ENCODE measurements around the gene MAD1L1.
"Not testable (repeated sequence)": the region's sequence is repeated elsewhere in the genome, so short reads cannot be mapped to it uniquely, and the experiment has no call there.

MAD1L1 gene

DNA sequence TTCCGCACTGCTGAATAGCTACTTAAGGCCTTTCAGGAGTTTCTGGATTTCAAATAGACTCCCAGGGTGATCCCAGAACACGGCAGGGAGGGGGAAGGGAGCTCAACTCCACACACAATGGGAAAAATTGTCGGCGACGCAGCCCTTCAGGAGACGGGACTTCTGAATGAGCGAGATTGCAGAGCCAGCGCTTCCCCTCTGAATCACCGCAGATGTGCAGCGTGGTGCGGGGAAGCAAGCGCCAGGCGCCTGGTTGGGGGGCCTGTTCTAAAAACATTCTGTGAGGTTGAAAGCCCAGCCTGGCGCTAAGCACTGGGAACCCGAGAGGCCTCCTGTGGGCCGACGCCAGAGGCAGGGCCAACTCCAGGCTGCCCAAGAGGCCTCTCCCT is 163.3 kb downstream of the MAD1L1 start:
- no peak for DNase-seq (ENCODE audit: low read depth, low spot score)

DNA sequence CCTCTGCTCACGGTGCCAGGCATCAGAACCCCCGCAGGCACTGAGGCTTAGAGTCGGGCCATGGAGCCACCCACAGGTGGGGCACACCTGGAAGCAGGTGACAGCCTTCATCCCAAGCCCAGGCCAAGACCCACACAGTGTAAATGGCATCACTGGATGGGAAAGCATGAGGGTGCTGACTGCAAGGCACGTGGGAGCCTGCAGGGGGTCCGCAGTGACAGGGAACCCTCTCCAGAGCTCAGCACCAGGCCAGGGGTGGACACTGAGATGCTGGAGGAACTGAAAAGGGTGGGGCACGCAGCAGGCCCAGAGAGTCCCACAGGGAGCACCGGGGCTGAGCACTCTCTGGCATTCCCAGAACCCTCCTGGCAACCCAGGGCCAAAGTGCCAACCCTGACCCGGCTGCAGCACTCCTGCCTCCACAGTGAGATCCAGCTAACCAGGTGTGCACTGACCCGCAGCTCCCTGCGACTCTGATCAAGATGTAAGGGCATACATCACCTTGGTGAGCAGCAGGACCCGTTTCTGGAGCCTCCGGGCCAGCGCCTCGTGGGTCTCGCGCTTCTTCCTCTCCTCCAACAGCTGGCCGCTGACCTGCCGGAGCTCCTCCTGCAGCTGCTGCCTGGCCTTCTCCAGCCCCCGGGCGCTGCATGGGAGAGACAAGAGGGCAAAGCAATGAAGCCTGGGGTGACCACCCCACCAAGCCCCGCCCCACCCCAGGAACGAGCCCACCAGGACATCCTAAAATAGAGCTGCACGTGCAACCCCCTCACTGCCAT is 163.9 kb downstream of the MAD1L1 start:
- no peak overlapping the region for H3K4me3 ChIP-seq (ENCODE audit: low read length)
- no peak for DNase-seq (ENCODE audit: low read depth, low spot score)

More for the DNA sequence above, 163.3 kb downstream of the MAD1L1 start:
- no peak overlapping the region for H3K4me3 ChIP-seq (ENCODE audit: low read length)

DNA sequence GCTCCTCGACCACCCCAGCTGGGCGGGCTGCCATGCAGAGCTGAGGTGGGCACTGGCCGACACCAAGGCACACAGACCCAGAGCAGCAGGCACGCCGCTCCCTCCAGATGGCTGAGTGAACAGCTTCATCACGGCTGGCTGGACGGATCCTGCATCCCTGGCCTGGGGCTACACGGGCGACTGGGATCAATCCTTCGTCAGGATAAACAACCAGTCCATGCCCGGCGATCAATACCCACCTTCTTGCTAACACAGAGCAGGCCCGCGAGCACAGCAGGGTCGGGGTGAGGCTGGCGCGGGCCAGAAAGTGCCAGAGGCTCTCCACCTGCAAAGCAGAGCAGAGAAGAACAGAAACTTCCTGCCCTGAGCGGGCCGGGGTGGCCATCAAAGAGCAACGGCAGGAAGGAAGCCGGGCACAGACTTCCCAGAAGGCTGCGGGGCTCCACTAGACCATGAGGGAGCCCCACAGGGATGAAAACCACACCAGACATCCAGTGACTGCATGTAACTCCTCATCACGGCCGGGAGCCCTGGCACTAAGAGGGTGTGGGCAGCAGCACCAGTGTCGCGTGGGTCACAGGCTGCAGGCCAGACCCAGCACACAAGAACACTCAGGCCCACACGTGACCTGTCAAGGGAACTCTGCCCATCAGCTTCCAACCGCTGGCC is 166.4 kb downstream of the MAD1L1 start:
- DNase-seq (ENCODE audit: low read depth, low spot score), result peak; percentile 82
- peak overlapping the region; percentile 64 for H3K4me3 ChIP-seq (ENCODE audit: low read length)

DNA sequence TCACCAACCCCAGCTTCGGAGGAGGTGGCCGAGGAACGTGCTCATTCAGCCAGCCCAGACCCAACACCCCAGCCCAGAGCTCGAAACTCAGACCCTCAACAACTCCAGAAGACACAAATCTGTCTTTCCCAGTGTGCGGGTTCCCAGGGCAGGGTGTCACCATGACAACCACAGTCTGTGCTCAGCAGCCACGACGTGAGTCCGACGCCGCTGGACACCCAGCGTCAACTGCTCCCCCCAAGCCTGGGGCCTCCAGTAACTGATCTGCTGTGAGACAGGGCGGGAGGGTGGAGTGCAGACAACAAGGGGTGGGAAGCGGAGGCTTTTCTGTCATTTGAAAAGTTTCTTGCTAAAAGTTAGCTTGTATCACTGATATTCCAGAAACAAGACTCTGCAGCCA is 167.2 kb downstream of the MAD1L1 start:
- peak overlapping the region; percentile 64 for H3K4me3 ChIP-seq (ENCODE audit: low read length)
- no peak for DNase-seq (ENCODE audit: low read depth, low spot score)

DNA sequence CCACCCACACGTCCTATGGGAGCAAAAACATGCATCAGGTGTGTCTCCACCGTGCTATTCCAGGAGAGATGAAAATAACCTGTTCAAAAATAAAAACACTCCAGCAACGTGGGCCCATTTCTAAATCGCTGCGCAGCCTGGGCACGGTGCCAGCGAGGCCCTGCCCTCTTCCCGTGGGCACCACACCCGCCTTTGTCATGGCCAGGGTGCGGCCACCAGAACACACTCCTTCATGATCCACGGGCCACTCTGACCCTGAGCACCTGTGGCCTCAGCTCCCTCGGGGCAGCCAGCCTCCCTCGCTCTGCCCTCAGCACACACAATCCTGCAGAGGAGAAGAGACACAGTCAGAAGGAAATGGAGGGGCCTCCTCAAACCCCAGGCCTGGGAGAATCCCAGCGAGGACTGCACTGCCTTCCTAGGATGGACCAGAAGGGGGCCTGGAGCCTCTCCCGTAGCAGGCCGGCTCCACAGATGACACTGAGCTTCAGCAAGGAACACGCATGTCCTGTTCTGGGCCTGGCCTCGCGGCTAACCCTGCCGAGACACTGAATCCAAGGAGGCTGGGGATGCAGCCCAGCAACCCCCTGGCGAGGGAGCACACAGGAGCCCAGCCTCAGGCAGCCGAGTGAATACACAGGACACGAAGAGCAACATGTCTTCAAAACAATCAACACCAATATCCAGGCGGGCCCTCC is 169.0 kb downstream of the MAD1L1 start:
- no peak for DNase-seq (ENCODE audit: low read depth, low spot score)
- H3K4me3 ChIP-seq (ENCODE audit: low read length), result no peak overlapping the region

DNA sequence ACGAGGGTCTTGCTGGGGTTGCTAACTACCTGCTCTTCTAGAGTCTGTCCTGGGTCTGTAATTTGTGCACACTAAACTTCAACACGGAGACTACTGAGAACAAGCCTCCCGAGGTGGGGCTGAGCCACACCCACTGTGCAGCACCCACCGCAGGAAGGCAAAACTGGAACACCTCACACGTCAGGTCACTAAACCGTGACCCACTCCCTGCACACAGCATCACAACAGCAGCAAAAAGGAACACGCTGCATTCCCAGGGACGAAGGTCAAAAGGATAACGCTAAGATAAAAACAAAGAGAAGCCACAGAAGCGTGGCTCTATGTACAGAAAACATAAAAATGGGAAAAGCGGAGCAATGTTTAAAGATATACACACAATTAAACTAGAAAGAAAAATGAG is 170.1 kb downstream of the MAD1L1 start:
- DNase-seq (ENCODE audit: low read depth, low spot score), result no peak
- H3K4me3 ChIP-seq (ENCODE audit: low read length), result no peak overlapping the region

DNA sequence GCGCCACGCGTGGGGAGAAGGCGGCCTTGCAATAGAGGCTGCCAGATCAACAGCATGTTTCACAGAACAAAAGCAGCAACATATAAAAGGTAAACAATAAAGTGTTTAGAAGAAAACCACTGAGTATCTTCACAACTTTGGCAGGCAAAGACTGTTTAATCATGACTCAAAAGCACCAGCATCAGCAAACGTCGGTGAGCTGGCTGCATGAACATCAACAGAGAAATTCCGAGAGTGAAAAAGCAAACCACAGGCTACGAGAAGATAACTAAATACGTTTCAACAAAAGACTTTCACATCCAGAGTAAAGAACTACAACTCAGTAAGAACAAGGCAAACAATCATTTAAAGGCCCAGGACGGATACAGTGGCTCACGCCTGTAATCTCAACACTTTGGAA is 172.0 kb downstream of the MAD1L1 start:
- DNase-seq (ENCODE audit: low read depth, low spot score), result no peak
- no peak overlapping the region for H3K4me3 ChIP-seq (ENCODE audit: low read length)

DNA sequence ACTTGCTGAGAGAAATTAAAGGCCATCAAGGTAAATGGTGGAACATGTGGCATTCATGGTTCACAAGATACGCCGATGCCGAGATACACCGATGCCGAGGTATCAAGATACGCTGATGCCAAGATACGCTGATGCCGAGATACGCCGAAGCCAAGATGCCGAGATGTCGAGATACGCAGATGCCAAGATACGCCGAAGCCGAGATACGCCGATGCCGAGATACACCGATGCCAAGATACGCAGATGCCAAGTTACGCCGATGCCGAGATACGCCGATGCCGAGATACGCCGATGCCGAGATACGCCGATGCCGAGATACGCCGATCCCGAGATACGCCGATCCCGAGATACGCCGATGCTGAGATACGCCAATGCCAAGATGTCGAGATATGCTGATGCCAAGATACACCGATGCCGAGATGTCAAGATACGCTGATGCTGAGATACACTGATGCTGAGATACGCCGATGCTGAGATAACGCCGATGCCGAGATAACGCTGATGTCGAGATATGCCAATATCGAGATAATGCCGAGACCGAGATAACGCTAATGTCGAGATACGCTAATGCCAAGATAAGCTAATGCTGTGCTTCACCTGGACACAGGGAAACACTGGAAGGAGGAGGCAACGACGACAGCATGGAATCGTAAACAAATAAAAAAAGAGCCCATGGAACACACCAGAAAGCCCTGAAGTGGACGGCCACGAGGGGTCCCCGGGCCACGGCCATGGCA is 172.6 kb downstream of the MAD1L1 start:
- no peak overlapping the region for H3K4me3 ChIP-seq (ENCODE audit: low read length)
- no peak for DNase-seq (ENCODE audit: low read depth, low spot score)

DNA sequence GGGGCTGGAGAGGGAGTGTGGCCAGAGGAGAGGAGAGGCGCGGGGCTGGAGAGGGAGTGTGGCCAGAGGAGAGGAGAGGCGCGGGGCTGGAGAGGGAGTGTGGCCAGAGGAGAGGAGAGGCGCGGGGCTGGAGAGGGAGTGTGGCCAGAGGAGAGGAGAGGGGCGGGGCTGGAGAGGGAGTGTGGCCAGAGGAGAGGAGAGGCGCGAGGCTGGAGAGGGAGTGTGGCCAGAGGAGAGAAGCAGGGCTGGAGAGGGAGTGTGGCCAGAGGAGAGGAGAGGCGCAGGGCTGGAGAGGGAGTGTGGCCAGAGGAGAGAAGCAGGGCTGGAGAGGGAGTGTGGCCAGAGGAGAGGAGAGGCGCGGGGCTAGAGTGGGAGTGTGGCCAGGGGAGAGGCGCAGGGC is 174.5 kb downstream of the MAD1L1 start:
- not testable (repeated sequence) for DNase-seq (ENCODE audit: low read depth, low spot score); H3K4me3 ChIP-seq (ENCODE audit: low read length)

DNA sequence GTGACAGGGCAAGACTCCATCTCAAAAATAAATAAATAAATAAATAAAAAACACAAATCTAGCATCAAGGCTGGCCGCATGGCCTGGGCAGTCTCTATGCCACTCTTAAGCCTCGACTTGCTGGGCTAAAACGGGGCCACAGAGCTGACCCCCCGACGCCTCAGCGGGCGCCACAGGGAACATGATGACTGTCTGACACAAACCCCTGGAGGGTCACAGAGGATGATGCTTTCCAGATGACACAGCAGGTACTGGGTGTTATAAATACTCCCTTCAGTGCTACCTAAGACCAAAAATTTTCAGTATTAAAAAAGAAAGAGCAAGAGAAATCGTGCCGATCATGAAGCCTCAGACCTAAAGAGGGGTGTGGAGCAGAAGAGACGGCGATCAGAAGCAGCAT is 176.8 kb downstream of the MAD1L1 start:
- H3K4me3 ChIP-seq (ENCODE audit: low read length), result no peak overlapping the region
- no peak for DNase-seq (ENCODE audit: low read depth, low spot score)

DNA sequence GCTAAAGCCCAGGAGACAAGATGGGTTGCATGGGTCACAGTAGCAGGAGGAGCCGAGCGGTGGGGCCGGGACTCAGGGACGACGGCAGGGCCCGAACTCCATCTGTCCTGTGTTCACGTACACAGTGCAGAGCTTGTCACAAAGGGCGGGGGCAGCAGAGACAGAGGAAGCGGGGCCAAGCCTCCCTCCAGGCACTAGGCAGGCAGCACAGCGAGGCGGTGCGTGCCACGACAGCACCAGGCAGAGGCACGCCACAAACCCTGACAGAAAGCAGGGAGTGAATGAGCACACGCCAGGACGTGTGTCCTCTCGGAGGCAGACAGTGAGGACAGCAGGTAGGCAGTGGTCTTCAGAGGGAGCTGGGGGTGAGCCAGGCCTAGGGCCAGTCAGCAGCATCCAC is 177.8 kb downstream of the MAD1L1 start:
- H3K4me3 ChIP-seq (ENCODE audit: low read length), result no peak overlapping the region
- DNase-seq (ENCODE audit: low read depth, low spot score), result no peak

DNA sequence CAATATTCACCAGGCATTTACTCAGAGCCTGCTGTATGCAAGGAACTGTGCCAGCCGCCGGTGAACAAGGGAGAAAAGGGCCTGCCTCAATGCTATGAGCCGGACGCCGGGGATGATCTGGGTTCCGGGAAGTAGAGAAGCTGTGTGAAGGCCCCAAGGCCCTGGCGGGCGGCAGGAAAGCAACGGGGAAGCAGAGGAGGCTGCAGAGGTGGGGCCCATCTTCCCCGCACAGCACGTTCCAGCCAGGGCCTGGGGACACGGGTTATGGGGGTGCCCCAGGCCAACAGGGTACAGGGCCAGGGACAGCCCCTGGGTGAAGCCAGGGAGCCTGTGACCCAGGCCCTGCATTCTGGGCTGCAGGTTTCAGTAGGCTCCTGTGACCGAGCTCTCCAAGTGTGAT is 179.3 kb downstream of the MAD1L1 start:
- no peak overlapping the region for H3K4me3 ChIP-seq (ENCODE audit: low read length)
- no peak for DNase-seq (ENCODE audit: low read depth, low spot score)

DNA sequence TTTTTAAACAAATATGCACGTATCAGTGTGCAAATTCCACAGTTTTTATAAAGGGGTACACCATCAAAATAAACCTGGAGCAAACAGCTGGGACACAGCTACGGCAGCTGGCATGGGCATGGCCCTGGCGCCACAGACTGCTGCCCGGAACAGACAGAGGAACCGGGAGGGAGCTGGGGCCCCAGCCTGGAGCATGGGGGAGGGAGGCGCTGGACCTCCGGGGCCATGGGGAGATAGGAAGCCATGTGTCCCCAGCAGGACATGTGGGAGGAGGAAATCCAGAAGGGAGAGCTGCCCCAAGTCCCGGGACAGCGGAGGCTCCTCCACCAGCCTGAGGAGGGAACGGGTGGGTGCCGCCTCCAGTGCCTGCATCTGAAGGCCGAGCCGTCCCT is 180.1 kb downstream of the MAD1L1 start:
- DNase-seq (ENCODE audit: low read depth, low spot score), result no peak

DNA sequence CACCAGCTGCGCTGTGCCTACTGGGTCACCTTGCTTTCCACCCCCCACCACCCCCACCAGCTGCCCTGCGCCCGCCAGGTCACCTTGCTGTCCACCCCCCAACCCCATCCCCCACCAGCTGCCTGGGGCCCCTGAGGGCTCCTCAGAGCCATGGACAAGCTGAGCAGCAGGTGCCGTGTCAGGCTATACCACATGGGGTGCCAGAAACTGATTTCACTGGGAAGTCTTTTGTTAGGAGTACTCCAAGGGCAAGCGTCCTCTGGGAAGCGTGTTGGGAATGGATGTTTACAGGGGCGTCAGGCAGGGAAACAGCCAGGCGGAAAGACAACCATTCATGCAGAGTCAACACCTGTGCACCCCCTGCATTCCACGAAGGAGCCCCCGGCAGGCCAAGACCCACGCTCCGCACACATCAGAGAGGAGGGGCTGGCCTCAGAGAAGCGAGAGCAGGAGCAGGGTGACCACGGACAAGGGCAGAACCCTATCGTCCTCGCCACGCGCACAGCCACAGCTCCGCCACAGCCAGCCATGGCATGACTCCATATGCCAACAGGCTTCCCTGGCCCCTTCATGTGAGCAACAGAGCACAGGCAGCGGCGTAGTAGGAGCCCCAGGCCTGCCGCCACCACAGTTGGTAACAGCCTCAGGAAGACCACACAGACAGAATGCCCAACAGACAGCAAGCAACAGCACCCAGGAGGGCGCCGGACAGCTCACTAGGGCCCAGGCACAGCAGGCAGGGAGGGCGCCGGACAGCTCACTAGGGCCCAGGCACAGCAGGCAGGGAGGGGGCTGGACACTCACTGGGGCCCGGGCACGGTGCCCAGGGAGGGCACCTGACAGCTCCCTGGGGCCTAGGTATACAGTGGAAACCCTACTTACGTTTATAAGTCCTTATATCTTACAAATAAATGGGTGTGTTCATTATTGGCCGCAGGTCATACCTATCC is 180.8 kb downstream of the MAD1L1 start:
- no peak overlapping the region for H3K4me3 ChIP-seq (ENCODE audit: low read length)
- DNase-seq (ENCODE audit: low read depth, low spot score), result no peak

More for the DNA sequence above, 180.1 kb downstream of the MAD1L1 start:
- H3K4me3 ChIP-seq (ENCODE audit: low read length), result no peak overlapping the region

DNA sequence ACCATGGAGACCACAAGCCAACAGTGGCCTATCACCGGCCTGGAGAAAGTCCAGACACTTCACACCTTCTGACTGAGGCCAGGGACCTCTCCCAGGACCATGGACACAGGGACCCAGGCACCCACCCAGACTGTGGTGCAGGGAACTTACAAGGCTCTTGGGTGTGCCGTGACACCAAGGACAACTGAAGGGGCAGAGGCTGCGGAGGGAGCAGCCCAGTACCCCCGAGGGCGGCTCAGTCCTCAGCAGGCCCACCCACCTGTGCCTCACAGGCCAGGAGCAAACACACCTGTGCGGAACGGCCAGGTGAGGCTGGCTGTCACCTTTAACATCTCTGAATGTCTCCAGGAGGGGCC is 182.3 kb downstream of the MAD1L1 start:
- H3K4me3 ChIP-seq (ENCODE audit: low read length), result no peak overlapping the region
- DNase-seq (ENCODE audit: low read depth, low spot score), result no peak

DNA sequence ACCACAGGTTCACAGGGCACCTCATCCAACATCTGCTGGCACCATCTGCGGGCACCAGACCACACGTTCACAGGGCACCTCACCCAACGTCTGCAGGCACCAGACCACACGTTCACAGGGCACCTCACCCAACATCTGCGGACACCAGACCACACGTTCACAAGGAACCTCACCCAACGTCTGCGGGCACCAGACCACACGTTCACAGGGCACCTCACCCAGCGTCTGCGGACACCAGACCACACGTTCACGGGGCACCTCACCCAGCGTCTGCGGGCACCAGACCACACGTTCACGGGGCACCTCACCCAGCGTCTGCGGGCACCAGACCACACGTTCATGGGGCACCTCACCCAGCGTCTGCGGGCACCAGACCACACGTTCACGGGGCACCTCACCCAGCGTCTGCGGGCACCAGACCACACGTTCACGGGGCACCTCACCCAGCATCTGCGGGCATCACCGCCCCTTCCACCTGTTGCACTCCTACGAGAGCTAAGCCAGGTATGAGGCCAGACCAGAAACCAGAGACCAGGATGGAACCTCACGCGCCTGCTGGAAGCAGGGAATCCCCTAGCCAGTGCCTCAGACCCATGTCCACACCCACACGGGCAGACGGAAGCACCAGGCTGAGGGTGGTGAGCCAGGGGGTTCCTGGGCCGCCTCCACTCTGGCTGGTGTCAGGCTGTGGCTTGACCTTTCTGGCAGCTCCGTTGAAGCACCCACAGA is 182.8 kb downstream of the MAD1L1 start:
- H3K4me3 ChIP-seq (ENCODE audit: low read length), result no peak overlapping the region
- no peak for DNase-seq (ENCODE audit: low read depth, low spot score)

DNA sequence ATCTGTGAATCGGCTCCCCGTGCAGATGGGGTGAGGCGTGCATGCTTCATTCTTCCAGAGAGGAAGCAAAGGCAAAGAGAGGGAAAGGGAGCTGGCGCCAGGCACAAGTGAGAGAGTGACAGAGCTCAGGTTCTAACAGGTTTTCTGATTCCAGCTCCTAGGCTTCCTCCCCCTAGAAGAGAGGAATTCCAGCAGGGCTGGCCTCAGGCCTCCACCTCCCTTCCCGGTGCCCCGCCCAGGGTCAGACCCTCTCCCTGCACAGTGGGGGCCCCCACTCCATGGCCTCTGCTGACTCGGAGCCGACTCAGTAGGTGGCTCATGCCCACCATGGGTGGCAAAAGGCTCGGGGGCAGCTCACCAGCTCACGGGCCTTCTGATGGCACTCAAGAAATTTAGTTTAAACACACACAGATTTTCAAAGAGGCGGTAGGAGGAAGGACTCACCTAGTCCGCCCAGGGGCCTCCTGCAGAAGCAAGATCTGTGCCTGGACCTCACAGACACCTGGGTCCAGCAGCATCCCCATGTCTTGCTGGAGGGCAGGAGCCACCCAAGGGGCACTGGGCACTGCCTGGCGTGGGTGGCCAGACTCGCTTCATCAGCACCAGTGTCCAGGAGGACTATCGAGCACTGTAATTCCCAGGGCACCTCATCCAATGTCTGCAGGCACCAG is 183.5 kb downstream of the MAD1L1 start:
- H3K4me3 ChIP-seq (ENCODE audit: low read length), result no peak overlapping the region
- DNase-seq (ENCODE audit: low read depth, low spot score), result no peak

DNA sequence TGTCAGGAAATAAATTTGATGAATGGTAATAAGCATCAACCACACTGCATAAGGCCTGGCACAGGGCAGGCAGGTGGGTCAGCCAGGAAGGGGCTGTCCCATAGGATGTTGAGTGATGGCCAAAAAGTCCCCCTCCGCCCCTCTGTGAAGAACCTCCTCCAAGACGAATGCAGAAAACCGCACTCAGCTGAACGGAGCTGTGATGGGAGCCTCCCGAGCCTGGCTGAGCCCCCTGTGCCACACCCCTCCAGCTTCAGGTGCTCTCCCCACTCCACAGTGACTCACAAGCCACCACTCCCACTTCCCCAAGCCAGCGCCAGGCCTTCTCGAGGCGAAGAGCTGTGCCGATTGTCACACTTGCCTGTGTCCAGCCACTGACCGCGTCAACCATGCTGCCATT is 184.2 kb downstream of the MAD1L1 start:
- DNase-seq (ENCODE audit: low read depth, low spot score), result no peak
- no peak overlapping the region for H3K4me3 ChIP-seq (ENCODE audit: low read length)
